A673 (cell line): ENCODE data around the gene NRXN3.

Experiments used
- CTCF ChIP-seq: fragments of 300-800, 200-600 bp; sonication (generic); conservative IDR thresholded peaks from 2 replicates; pipeline ENCODE4 v1.5.1; 2017; ENCODE audit warnings: low read depth, mild to moderate bottlenecking, antibody characterized with exemption, low read length, moderate library complexity, mixed read lengths
- EZH2 ChIP-seq: fragments of 200-600 bp; sonication (generic); IDR thresholded peaks from 2 replicates; pipeline ENCODE4 v1.6.1; 2017; ENCODE audit warnings: borderline replicate concordance, low read depth, mild to moderate bottlenecking, mixed read lengths, antibody characterized with exemption, low read length; ENCODE audit not compliant: poor library complexity, severe bottlenecking

GRCh38 chr14:78763746-78764145 lies 593.6 kb downstream of the NRXN3 start:
- TF ChIP-seq CTCF (no peak), EZH2 (no peak)
